NCI-H345 (cell line): ENCODE measurements around the gene ENPP7.

Source experiments
- DNase-seq: peaks from one replicate; lab custom pipeline; 2025; lab: John Stamatoyannopoulos, UW

The ENPP7 gene

GRCh38 chr17:79704691-79705090, 26.1 kb upstream of the ENPP7 start:
- no peak for DNase-seq

DNA sequence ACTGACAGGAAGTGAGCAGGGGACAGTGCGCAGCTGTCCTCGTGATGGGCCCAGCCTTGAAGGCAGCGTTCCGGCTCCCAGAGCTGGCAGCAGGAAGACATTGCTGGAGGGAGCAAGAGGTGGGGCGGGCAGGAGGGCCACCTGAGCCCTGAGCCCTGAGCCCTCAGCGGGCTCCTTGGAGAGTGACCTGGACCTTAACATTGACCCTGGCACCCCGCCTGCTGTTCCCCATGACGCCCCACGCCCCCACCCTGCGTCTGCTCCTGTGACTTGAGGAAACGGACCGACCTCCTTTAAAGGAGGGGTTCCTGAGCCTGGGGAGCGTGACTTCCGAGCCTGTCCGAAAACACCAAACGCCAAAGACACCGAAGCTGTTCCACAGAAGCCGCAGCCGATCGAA, 25.1 kb upstream of the ENPP7 start:
- no peak for DNase-seq

DNA sequence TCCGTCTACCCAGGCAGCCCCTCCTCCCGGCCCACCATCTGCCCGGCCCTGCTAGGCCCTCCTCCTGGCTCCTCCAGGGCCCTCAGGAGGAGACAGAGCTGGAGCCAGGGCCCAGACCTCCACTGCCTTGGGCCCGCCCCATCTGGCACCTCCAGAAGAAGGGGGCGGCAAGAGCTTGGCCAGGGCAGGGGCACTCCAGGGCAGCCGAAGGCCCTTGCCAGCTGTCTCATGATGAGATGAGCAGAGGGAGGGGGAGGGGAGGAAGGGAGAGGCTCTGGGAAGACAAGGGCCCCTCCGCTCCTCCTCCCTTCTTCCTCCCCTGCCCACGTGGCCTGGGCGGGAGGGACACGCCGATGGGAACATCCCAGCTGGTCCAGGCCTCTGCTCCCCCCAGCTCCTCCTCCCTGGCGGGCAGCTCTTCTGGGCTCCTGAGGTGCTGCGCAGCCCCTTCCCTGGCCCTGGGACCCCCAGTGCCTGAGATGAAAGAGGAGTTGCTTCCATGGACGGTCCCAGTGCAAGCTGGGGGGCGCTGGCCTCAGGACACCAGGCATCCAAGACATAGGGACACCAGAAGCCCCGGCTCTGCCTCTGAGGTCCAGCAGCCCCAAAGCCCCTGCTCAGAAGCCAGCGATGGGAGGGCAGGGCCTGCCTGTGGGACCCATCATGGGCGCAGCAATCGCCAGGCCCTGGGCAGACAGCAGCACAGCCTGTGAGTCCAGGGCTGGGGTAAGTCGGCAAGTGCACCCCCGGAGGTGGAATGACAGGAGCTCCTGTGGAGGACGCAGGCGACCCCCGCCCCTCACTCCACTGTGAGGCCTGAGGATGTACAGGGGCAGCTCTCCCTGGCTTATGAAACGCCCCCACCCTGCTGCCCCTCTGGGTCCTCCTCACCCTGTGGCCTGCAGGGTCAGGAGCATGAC, 23.6 kb upstream of the ENPP7 start:
- no peak for DNase-seq

DNA sequence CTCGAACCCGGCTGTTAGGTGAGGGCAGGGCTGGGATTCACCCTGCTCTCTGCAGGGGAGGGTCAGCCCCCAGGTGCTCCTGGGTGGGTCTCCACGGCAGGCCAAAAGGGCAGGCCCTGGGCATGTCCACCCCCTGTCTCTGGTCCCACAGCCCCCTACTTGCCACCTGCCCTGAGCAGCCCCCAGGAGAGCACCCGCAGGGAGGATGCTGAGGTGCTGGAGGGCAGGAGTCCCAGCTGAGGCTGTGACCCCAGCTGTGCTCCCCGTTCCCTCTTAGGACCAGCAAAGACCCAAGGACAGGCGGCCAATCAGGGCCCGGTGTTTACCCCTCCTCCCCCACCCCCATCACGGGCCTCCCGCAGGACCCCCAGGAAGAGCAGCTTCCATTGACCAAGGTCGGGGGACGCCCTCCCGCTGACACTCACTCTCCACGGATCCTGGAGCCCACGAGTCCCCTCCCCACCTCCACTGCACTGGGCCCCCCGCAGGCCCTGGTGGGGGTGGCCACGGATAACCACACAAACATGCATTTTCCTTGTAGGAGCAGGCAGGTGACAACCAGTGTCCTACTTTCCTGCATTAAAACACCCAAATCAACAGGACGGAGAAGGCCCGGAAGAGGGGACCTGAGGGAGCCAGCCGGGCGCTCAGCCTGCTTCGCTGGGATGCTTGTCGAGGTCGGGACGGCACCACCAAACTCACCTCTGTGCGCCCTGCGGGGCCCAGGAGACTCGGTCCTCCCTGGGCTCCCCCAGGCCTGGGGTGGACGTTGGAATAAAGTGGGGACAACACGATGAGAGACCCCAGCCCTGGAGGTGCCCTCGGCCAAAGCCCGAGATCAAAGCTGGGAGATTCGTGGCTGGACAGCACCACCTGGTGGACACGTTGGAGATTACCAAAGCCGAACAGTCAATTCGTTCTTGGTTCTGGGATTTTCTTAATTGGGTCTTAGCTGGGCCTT, 22.5 kb upstream of the ENPP7 start:
- peak; percentile 64 for DNase-seq

GRCh38 chr17:79711715-79712305, 18.9 kb upstream of the ENPP7 start:
- DNase-seq = no peak

DNA sequence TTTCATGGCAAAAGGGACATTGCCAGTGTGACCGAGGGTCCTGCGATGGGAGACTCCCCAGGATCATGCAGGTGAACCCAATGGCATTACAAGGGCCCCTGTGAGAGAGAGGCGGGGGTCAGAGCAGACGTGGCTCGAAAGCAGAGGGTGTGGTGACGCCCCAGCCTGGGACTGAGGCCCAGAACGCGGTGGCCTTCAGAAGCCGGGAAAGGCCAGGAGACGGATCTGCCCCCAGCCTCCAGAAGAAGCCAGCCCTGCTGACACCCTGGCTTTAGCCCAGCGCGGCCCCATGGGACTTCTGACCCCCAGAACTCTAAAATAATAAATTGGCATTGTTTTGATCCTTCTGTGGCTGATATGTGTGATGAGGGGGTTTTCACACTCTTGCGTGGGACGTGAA, 17.4 kb upstream of the ENPP7 start:
- DNase-seq = no peak

DNA sequence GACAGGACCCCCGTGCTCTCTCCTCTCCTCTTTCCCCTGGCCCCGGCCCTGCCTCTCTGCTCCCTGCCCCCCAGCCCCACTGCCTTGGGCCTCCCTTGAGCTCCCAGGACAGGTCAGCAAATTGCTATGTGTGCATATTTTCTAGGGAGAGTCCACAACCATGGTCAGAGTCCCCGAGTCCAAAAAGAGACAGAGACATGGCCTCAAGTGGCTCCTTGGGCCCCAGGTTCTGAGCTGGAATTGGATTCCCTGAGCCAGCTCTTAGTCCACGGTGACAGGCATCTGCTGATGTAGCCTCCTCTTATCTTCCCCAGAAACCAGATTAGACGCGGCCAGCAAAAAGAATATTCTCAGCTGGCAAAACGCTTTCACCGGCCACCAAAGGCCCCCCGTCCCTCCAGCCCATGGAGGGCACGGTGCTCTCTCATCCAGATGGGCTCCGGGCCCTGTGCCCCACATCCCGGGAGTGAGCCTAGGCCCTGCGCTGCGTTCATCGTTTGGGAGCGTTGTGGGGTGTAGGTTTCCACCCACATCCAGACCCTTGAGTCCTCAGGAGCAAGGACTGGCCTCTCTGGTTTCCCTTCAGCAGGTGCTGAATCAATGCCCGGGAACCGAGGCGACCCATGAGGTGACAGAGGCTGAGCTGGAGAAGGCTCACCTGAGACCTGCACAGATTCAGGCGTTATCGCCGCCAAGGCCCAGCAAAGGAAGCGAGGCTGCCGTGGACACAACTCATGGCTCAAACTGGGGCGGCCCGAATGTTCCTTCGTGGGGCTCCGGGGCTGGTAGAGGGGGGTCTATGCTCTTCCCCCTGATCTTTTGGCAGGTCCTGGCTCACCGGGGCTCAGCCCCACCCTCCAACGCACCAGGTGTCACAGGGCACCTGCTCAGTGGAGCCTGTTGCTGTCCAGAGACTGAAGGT, 16.3 kb upstream of the ENPP7 start:
- DNase-seq = no peak

DNA sequence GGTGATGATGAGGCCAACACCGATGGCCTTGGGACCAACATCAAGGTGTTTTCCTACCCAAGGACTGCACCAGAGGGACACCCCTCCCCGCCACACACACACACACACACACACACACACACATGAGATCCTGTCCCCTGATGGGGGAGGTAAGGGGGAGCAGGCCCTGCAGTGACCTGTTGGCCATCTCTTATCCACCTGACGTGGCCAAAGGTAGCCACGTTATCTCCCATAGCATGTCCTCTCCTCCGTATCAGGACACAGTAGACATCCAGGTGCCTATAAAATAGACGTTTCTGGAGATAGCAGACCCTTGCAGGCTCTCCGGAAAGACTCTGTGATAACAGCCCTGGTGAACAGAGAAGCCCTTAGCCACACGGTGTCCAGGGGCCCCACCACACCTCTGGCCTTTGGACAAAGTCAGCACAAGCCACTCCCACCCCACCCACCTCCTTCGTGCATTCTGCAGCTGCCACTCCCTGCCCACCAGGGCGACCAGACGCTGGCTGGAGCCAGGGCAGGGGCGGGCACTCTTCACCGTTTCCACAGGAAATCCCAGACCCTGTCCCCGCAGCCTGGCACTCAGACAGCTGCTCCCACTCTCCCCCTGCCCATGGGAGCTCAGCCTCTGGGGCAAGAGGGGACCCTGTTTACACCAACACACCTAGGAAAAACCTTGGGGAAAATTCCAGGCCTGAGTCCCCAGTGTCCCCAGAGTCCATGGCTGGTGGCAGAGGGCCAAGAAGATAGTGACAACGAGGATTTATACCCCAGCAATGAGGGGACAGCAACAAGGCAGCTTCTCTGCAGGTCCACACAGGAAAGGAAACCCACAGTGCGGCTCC, 15.4 kb upstream of the ENPP7 start:
- no peak for DNase-seq

- DNase-seq = no peak
Observed at GRCh38 chr17:79715943-79716797, 14.6 kb upstream of the ENPP7 start.

- DNase-seq = no peak
Observed at GRCh38 chr17:79720705-79721292, 9.9 kb upstream of the ENPP7 start.

- no peak for DNase-seq
Observed at GRCh38 chr17:79721993-79722671, 8.6 kb upstream of the ENPP7 start.

GRCh38 chr17:79722787-79723186, 8.0 kb upstream of the ENPP7 start:
- DNase-seq = no peak

DNA sequence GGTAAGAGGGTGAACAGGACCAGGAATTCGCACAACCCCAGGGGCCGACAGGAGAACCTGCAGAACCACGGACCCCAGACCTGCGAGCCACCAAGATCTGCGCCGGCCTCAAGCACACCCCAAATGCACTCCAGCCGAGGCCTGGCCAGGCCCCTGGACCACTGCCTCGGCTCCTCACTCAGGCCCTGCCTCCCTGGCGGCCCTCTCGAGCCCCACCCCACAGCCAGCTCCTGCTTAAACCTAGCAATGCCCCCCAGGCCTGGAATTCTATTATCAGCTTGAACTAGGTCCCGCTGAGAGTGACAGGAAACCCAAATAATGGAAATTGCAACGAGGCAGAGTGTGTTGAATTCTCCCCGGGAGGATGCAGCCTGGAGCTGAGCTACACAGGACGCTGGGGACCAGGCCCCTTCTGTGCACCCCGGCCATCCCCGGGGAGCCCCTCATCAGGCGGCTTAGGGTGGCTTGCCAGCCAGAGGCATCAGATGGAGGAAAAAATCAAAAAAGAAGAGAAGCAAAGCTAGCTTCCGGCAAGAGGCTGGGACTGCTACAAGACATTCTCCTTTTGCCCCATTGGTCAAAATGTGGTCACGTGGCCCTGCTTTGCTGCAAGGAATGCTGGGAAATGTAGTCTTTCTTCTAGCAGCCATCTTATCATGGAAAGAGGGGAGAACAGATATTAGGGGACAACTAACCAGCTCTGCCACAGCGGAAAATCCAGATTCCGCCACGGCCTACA, 2.4 kb upstream of the ENPP7 start:
- peak; percentile 91 for DNase-seq

DNA sequence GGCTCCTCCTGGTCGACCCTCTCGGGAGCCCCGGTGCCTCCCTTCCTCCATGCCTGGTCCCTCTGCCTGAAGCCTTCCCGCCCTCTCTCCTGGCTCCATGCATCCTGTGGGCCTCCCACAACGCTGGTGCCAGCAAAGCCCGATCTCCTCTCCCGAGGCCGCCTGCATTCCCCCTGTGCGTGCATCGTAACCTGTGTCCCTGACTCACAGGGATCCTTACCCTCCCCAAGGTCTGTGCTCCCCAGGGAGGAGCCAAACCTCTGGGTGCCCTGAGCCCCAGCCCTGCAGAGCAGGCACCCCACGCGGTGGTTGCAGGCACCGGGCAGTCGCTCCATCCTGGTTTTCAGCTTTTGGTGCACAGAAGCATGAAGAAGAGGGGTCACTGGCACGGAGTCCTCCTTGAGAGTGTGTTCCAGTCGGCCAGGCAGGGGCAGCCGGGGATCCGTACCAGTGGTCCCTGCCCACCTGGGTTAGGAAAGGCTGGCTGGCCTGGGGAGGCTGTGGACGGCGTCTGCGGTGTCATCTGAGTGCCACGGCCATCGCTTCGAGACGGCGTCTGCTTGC, 1.8 kb upstream of the ENPP7 start:
- no peak for DNase-seq

- no peak for DNase-seq
Observed at GRCh38 chr17:79729761-79730160, 982 bp upstream of the ENPP7 start.

- DNase-seq = no peak
Observed at GRCh38 chr17:79730437-79730768, 340 bp upstream of the ENPP7 start.

DNA sequence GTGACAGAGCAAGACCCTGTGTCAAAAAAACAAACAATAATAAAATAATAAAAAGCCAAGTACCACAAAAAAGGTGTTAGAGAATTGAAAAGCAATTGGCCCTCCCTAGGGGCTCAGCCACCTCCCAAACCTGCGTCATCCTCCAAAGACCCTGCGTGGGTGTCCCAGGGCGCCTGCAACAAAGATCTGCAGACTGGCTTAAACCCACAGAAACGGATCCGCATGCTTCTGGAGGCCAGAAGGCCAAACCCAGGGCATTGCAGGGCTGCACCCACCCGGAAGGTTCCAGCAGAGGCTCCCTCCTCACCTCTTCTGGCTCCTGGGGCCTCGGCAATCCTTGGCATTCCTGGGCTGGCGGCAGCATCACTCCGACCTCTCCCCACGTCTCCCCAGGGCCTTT, 1.5 kb downstream of the ENPP7 start:
- DNase-seq = no peak
